H1 (cell line): ENCODE data around the gene FAM186B. TPM values are rescaled to one million over a fixed set of nuclear protein-coding genes. Genes with fewer than 3 reads are reported as not detected.

ENCODE experiments used
- CTCF ChIA-PET: fragments of 300-600 bp; sonication (Branson Sonifier 250); formaldehyde crosslinking; loops from one replicate; lab custom pipeline; 2021; ENCODE audit not compliant: partially characterized antibody; lab: Charles Lee
- POLR2A ChIA-PET: fragments of 300-600 bp; sonication (Branson Sonifier 250); formaldehyde crosslinking; loops from one replicate; lab custom pipeline; 2021; ENCODE audit warnings: inconsistent platforms; ENCODE audit not compliant: partially characterized antibody; lab: Charles Lee
- DNase-seq, 2 experiments: peaks; one replicate each; pipeline versions ENCODE4 v3.0.0 to v3.0.0-alpha.2; 2010 to 2022; ENCODE audit warnings: low spot score in 2 of 2, low read depth in 1 of 2, mixed read lengths in 1 of 2
- FAIRE-seq: peaks from 2 replicates; lab custom pipeline; 2011; peaks lifted over from hg19 to GRCh38; lab: Jason Lieb, UNC
- H2AFZ ChIP-seq: 2 replicates; pipeline ENCODE4 v1.8.1; 2012; ENCODE audit warnings: low read length, inconsistent platforms
- H2AK5ac ChIP-seq: 2 replicates; pipeline ENCODE4 v1.6.1; 2013; ENCODE audit warnings: low read depth, low read length
- H2BK120ac ChIP-seq: replicated peaks from 2 replicates; pipeline ENCODE3; 2013; ENCODE audit warnings: low read depth, low read length, inconsistent platforms
- H2BK12ac ChIP-seq: 2 replicates; pipeline ENCODE4 v1.6.1; 2013; ENCODE audit warnings: low read depth, low read length
- H2BK15ac ChIP-seq: 2 replicates; pipeline ENCODE4 v1.6.1; 2013; ENCODE audit warnings: low read length
- H2BK20ac ChIP-seq: 2 replicates; pipeline ENCODE4 v1.6.1; 2013; ENCODE audit warnings: low read length
- H2BK5ac ChIP-seq: 2 replicates; pipeline ENCODE4 v1.6.1; 2013; ENCODE audit warnings: low read depth, low read length
- H3K14ac ChIP-seq: 2 replicates; pipeline ENCODE4 v1.6.1; 2013; ENCODE audit warnings: inconsistent platforms; ENCODE audit not compliant: insufficient read length
- H3K18ac ChIP-seq: 2 replicates; pipeline ENCODE4 v1.6.1; 2013; ENCODE audit warnings: low read length; ENCODE audit errors: extremely low read depth
- H3K23ac ChIP-seq: 2 replicates; pipeline ENCODE4 v1.6.1; 2013; ENCODE audit warnings: inconsistent platforms; ENCODE audit not compliant: insufficient read length
- H3K23me2 ChIP-seq: 2 replicates; pipeline ENCODE4 v1.6.1; 2013; ENCODE audit warnings: low read depth, low read length
- H3K27ac ChIP-seq: 2 replicates; pipeline ENCODE4 v1.6.1; 2011; ENCODE audit warnings: low read depth, low read length, inconsistent platforms
- H3K27me3 ChIP-seq, 4 experiments: replicated peaks in 1 of 4; 1 replicate in 1 of 4; 2 replicates in 3 of 4; pipeline versions ENCODE4 v1.6.1 to v1.8.1; 2011 to 2013; ENCODE audit warnings: low read length in 3 of 4, mild to moderate bottlenecking in 3 of 4, inconsistent platforms in 2 of 4, mixed read lengths in 2 of 4, moderate library complexity in 1 of 4; ENCODE audit not compliant: control insufficient read depth in 3 of 4, insufficient read depth in 3 of 4; ENCODE audit errors: extremely low read depth in 1 of 4
- H3K36me3 ChIP-seq, 4 experiments: 2 replicates each; pipeline versions ENCODE4 v1.6.1 to v1.8.1; 2011 to 2013; ENCODE audit warnings: mild to moderate bottlenecking in 4 of 4, low read length in 3 of 4, moderate library complexity in 2 of 4, control low read depth in 1 of 4, inconsistent platforms in 1 of 4; ENCODE audit not compliant: insufficient read depth in 4 of 4, control insufficient read depth in 2 of 4
- H3K4ac ChIP-seq: replicated peaks from 2 replicates; pipeline ENCODE3; 2013; ENCODE audit warnings: low read length, low read depth, mixed read lengths, inconsistent platforms; ENCODE audit not compliant: insufficient read length
- H3K4me1 ChIP-seq, 4 experiments: replicated peaks in 1 of 4; 1 replicate in 1 of 4; 2 replicates in 3 of 4; pipeline versions ENCODE4 v1.6.1 to v1.8.1; 2011 to 2013; ENCODE audit warnings: low read length in 3 of 4, inconsistent platforms in 2 of 4, mixed read lengths in 1 of 4; ENCODE audit not compliant: insufficient read depth in 4 of 4, control insufficient read depth in 3 of 4
- H3K4me2 ChIP-seq, 2 experiments: 2 replicates each; pipeline versions ENCODE4 v1.6.1 to v1.8.1; 2011 to 2013; ENCODE audit warnings: low read depth in 2 of 2, low read length in 2 of 2, control low read depth in 1 of 2, inconsistent platforms in 1 of 2, mild to moderate bottlenecking in 1 of 2; ENCODE audit not compliant: insufficient read depth in 1 of 2
- H3K4me3 ChIP-seq, 4 experiments: fragments of 200-600, 300-600 bp in 1 of 4; sonication (generic), shearing (Covaris generic), sonication (Bioruptor Twin) in 1 of 4; 2 replicates each; pipeline versions ENCODE4 v1.5.1 to v1.8.1; 2011 to 2016; ENCODE audit warnings: low read length in 4 of 4, low read depth in 3 of 4, control low read depth in 2 of 4, inconsistent platforms in 2 of 4, mild to moderate bottlenecking in 2 of 4, mixed read lengths in 1 of 4, moderate library complexity in 1 of 4; ENCODE audit not compliant: insufficient read depth in 2 of 4; ENCODE audit errors: extremely low read depth in 1 of 4
- H3K56ac ChIP-seq: replicated peaks from 2 replicates; pipeline ENCODE3; 2013; ENCODE audit warnings: low read depth, mild to moderate bottlenecking, mixed read lengths, low read length, inconsistent platforms; ENCODE audit not compliant: insufficient read length
- H3K79me1 ChIP-seq: 2 replicates; pipeline ENCODE4 v1.6.1; 2013; ENCODE audit warnings: low read depth, low read length, control low read depth
- H3K79me2 ChIP-seq, 2 experiments: 2 replicates each; pipeline versions ENCODE4 v1.6.1 to v1.8.1; 2012 to 2013; ENCODE audit warnings: low read length in 2 of 2, mild to moderate bottlenecking in 2 of 2, inconsistent platforms in 1 of 2; ENCODE audit not compliant: insufficient read depth in 2 of 2, control insufficient read depth in 1 of 2
- H3K9ac ChIP-seq, 4 experiments: replicated peaks in 1 of 4; 1 replicate in 1 of 4; 2 replicates in 3 of 4; pipeline versions ENCODE4 v1.6.1 to v1.8.1; 2011 to 2013; ENCODE audit warnings: low read depth in 3 of 4, low read length in 3 of 4, control low read depth in 2 of 4, mild to moderate bottlenecking in 2 of 4, moderate library complexity in 2 of 4, inconsistent platforms in 1 of 4; ENCODE audit errors: extremely low read depth in 1 of 4
- H3K9me3 ChIP-seq, 2 experiments: 2 replicates each; pipeline versions ENCODE4 v1.6.1 to v1.8.1; 2012 to 2013; ENCODE audit warnings: mild to moderate bottlenecking in 2 of 2, moderate library complexity in 2 of 2, control low read depth in 1 of 2, inconsistent platforms in 1 of 2, low read depth in 1 of 2, low read length in 1 of 2, mixed read lengths in 1 of 2; ENCODE audit not compliant: insufficient read depth in 2 of 2
- H4K20me1 ChIP-seq, 2 experiments: replicated peaks in 1 of 2; 2 replicates each; pipeline versions ENCODE3 to v1.8.1; 2011 to 2013; ENCODE audit warnings: inconsistent platforms in 2 of 2, low read length in 2 of 2, mild to moderate bottlenecking in 1 of 2; ENCODE audit not compliant: insufficient read depth in 2 of 2, control insufficient read depth in 1 of 2
- H4K5ac ChIP-seq: 2 replicates; pipeline ENCODE4 v1.6.1; 2013; ENCODE audit warnings: low read length, low read depth, mixed read lengths, inconsistent platforms; ENCODE audit not compliant: insufficient read length
- H4K8ac ChIP-seq: 2 replicates; pipeline ENCODE4 v1.8.0; 2013; ENCODE audit warnings: mild to moderate bottlenecking, moderate library complexity, low read length, inconsistent platforms; ENCODE audit not compliant: insufficient read depth; ENCODE audit errors: extremely low read depth
- H4K91ac ChIP-seq: replicated peaks from 2 replicates; pipeline ENCODE3; 2013; ENCODE audit warnings: low read length, mixed read lengths, inconsistent platforms; ENCODE audit not compliant: insufficient read length
- ATF3 ChIP-seq: IDR thresholded peaks from 2 replicates; pipeline ENCODE4 v1.6.1; 2011; ENCODE audit warnings: low read depth, mild to moderate bottlenecking, low read length; ENCODE audit not compliant: insufficient read depth
- CBX8 ChIP-seq: fragments of 300-800, 300-1000 bp; sonication (generic); IDR thresholded peaks from 2 replicates; pipeline ENCODE4 v1.7.1; 2016; ENCODE audit warnings: low read depth, low read length, borderline replicate concordance
- EGR1 ChIP-seq: IDR thresholded peaks from 2 replicates; pipeline ENCODE4 v1.6.1; 2011; ENCODE audit warnings: low read depth, low read length, borderline replicate concordance
- KDM4A ChIP-seq: IDR thresholded peaks from one replicate; pipeline ENCODE4 v1.7.1; 2012; ENCODE audit warnings: low read depth, mild to moderate bottlenecking, moderate library complexity, low read length, inconsistent platforms; ENCODE audit not compliant: severe bottlenecking
- RBBP5 ChIP-seq: IDR thresholded peaks from 2 replicates; pipeline ENCODE4 v1.7.1; 2012; ENCODE audit warnings: low read depth, mild to moderate bottlenecking, inconsistent platforms, low read length, moderate library complexity, borderline replicate concordance
- TAF1 ChIP-seq: IDR thresholded peaks from 2 replicates; pipeline ENCODE4 v1.6.1; 2011; ENCODE audit warnings: mild to moderate bottlenecking, low read depth, low read length
- TAF7 ChIP-seq: optimal IDR thresholded peaks from 2 replicates; pipeline ENCODE3; 2011; ENCODE audit warnings: low read depth, mild to moderate bottlenecking, inconsistent platforms, low read length, moderate library complexity, borderline replicate concordance
- WGBS, 2 experiments: shearing (Covaris generic) in 1 of 2; methylation state at CpG; one replicate each; pipeline versions ENCODE4 v1.1.6 to v1.1.7; 2013 to 2015; ENCODE audit warnings: low lambda C conversion rate in 2 of 2, mixed read lengths in 2 of 2, inconsistent platforms in 1 of 2, low coverage in 1 of 2, missing lambda C conversion rate in 1 of 2; ENCODE audit not compliant: insufficient replicate concordance in 2 of 2, insufficient coverage in 1 of 2, insufficient read length in 1 of 2; ENCODE audit errors: extremely low coverage in 1 of 2, missing lambda C conversion rate in 1 of 2; 5-methylcytosine and 5-hydroxymethylcytosine counted together
- polyA plus RNA-seq, 7 experiments: library from polyadenylated mRNA; depleted of rRNA in 3 of 7; stranded (reverse) in 5 of 7; unstranded in 2 of 7; fragments of >200 nt in 5 of 7; fragments of 200-250 nt in 2 of 7; gene quantifications; 1 replicate in 5 of 7; 2 replicates in 1 of 7; 4 replicates in 1 of 7; pipeline versions ENCODE4 v1.2.1 to v1.2.3, GENCODE V29; 2011 to 2013; ENCODE audit warnings: missing spikeins in 2 of 7, mixed read lengths in 2 of 7
- total RNA-seq: library from RNA; stranded (reverse); fragmentation: NEBNext Ultra II Directional; extraction: Animal tissue kit (Norgen Biotek cat#: 25700); gene quantifications from 2 replicates; pipeline ENCODE4 v1.2.1, GENCODE V29; 2021

FAM186B gene
- total and polyA plus RNA-seq, 2 of the 8 experiments (the other 6 are each of a cell fraction or from before 2014, with no cell fraction given), result 0.12 to 0.73 TPM

GRCh38 chr12:49616533-49617219, 11.2 kb upstream of the FAM186B start:
- H2BK15ac ChIP-seq, result no peak overlapping the region
- H4K91ac ChIP-seq, result no peak overlapping the region
- no peak overlapping the region for H3K23ac ChIP-seq
- CTCF ChIA-PET, result interaction anchor here (1.0 to 1.7 kb wide), 3 partner anchors 9 to 285 kb away, joined by 4 to 5 read pairs (median 4); no protein-coding TSS in a partner anchor
- H2AK5ac ChIP-seq, result no peak overlapping the region
- no peaks in the 10 kb centered on the region for H3K27me3 ChIP-seq
- no peak overlapping the region for H3K4ac ChIP-seq
- no peaks in the 10 kb centered on the region for H3K79me1 ChIP-seq
- H2BK20ac ChIP-seq, result no peak overlapping the region
- H4K5ac ChIP-seq, result no peak overlapping the region
- no peak for TF ChIP-seq EGR1
- no peak for TF ChIP-seq CBX8
- no peak for TF ChIP-seq KDM4A
- TF ChIP-seq TAF1, result no peak
- no peak for TF ChIP-seq RBBP5
- no peak for TF ChIP-seq TAF7
- no peak for TF ChIP-seq ATF3
- no peak overlapping the region for H2AFZ ChIP-seq
- DNase-seq (no peak), FAIRE-seq (no peak)
- no peak overlapping the region for H2BK120ac ChIP-seq
- POLR2A ChIA-PET, result interaction anchor here (0.7 to 0.8 kb wide), 2 partner anchors 45 to 125 kb away, joined by 3 to 4 read pairs; partner anchors contain the start of gene TMBIM6
- H3K56ac ChIP-seq, result no peak overlapping the region
- no peaks in the 10 kb centered on the region for H4K20me1 ChIP-seq
- no peak overlapping the region for H3K4me3 ChIP-seq
- H3K18ac ChIP-seq, result no peak overlapping the region
- H2BK5ac ChIP-seq, result no peak overlapping the region
- no peak overlapping the region for H3K9ac ChIP-seq
- 94% methylated on average over 5 of the region's 5 CpGs; no CpG with 5 or more reads in 1 of the 2 experiments for WGBS, 2 experiments
- no peaks in the 10 kb centered on the region for H3K79me2 ChIP-seq
- no peak overlapping the region for H3K14ac ChIP-seq
- no peak overlapping the region for H3K27ac ChIP-seq
- no peaks in the 10 kb centered on the region for H3K36me3 ChIP-seq
- H2BK12ac ChIP-seq, result no peak overlapping the region
- H3K9me3 ChIP-seq, result no peaks in the 10 kb centered on the region; a peak in 1 of 4 replicates
- H3K4me1 ChIP-seq, result peaks cover 0 to 1% (median under 1%) of the 10 kb centered on the region in 4 experiments; a peak in 4 of 7 replicates
- H3K23me2 ChIP-seq, result no peaks in the 10 kb centered on the region
- no peak overlapping the region for H4K8ac ChIP-seq
- H3K4me2 ChIP-seq, result no peak overlapping the region
